GM23338 (cell line): ENCODE data around the gene TSC2. TPM values are rescaled to one million over a fixed set of nuclear protein-coding genes. Genes with fewer than 3 reads are reported as not detected.

Experiments used
- ATAC-seq: fragments of 200-7000 bp; cut with Tn5 transposase; 3 replicates; pipeline ENCODE4 v1.9.1; 2020
- DNase-seq: peaks from one replicate; pipeline ENCODE4 v3.0.0-alpha.2; 2015; ENCODE audit warnings: low spot score
- H2AFZ ChIP-seq: fragments of 200-600 bp; sonication (generic); 2 replicates; pipeline ENCODE4 v1.8.0; 2016; ENCODE audit warnings: antibody characterized with exemption, mild to moderate bottlenecking, moderate library complexity
- H3F3A ChIP-seq: fragments of 200-600 bp; sonication (generic); replicated peaks from 2 replicates; pipeline ENCODE4 v1.8.0; 2017; ENCODE audit warnings: antibody characterized with exemption, mixed run types, low read depth
- H3K27ac ChIP-seq: fragments of 200-600 bp; sonication (generic); 2 replicates; pipeline ENCODE4 v1.6.1; 2016; ENCODE audit warnings: low read depth
- H3K27me3 ChIP-seq: fragments of 200-600 bp; sonication (generic); 2 replicates; pipeline ENCODE4 v1.8.0; 2016; ENCODE audit warnings: mild to moderate bottlenecking, mixed run types, moderate library complexity; ENCODE audit not compliant: insufficient read depth
- H3K36me3 ChIP-seq: fragments of 200-600 bp; sonication (generic); 2 replicates; pipeline ENCODE4 v1.8.0; 2016; ENCODE audit warnings: mild to moderate bottlenecking; ENCODE audit not compliant: insufficient read depth
- H3K4me1 ChIP-seq: fragments of 200-600 bp; sonication (generic); 2 replicates; pipeline ENCODE4 v1.8.0; 2016; ENCODE audit warnings: mild to moderate bottlenecking, moderate library complexity; ENCODE audit not compliant: insufficient read depth
- H3K4me2 ChIP-seq: fragments of 200-600 bp; sonication (generic); 2 replicates; pipeline ENCODE4 v1.7.1; 2017; ENCODE audit warnings: mixed run types
- H3K4me3 ChIP-seq: fragments of 200-600 bp; sonication (generic); 2 replicates; pipeline ENCODE4 v1.6.1; 2016; ENCODE audit warnings: mixed run types
- H3K79me2 ChIP-seq: fragments of 200-600 bp; sonication (generic); replicated peaks from 2 replicates; pipeline ENCODE4 v1.8.0; 2017; ENCODE audit warnings: mild to moderate bottlenecking; ENCODE audit not compliant: insufficient read depth
- H3K9me2 ChIP-seq: fragments of 200-600 bp; sonication (generic); 2 replicates; pipeline ENCODE4 v1.8.0; 2017; ENCODE audit not compliant: insufficient read depth
- H4K20me1 ChIP-seq: fragments of 200-600 bp; sonication (generic); replicated peaks from 2 replicates; pipeline ENCODE4 v1.8.0; 2017; ENCODE audit warnings: mild to moderate bottlenecking; ENCODE audit not compliant: insufficient read depth
- H3K27ac Mint-ChIP-seq: 2 replicates; pipeline ENCODE4 v1.8.0; 2020; ENCODE audit warnings: inconsistent platforms, mild to moderate bottlenecking, moderate library complexity, mixed read lengths
- H3K27me3 Mint-ChIP-seq: 3 replicates; pipeline ENCODE4 v1.8.0; 2022; ENCODE audit warnings: low read depth, mild to moderate bottlenecking, moderate library complexity, mixed read lengths, inconsistent platforms; ENCODE audit not compliant: insufficient read depth, poor library complexity
- H3K36me3 Mint-ChIP-seq: 3 replicates; pipeline ENCODE4 v1.8.0; 2021; ENCODE audit warnings: low read depth, mild to moderate bottlenecking, inconsistent platforms, moderate library complexity, mixed read lengths
- H3K4me1 Mint-ChIP-seq: 3 replicates; pipeline ENCODE4 v1.8.0; 2020; ENCODE audit warnings: mild to moderate bottlenecking, inconsistent platforms, mixed read lengths
- H3K4me3 Mint-ChIP-seq: 3 replicates; pipeline ENCODE4 v1.8.0; 2021; ENCODE audit warnings: moderate library complexity, mild to moderate bottlenecking, inconsistent platforms, mixed read lengths
- H3K9me3 Mint-ChIP-seq: 3 replicates; pipeline ENCODE4 v1.8.0; 2020; ENCODE audit warnings: moderate library complexity, mild to moderate bottlenecking, inconsistent platforms, mixed read lengths
- CREB1 ChIP-seq: fragments of 250-450 bp; sonication (Bioruptor Pico); IDR thresholded peaks from 2 replicates; pipeline ENCODE4 v1.5.0; 2020; ENCODE audit warnings: low read depth, mild to moderate bottlenecking, moderate library complexity
- ETS1 ChIP-seq: IDR thresholded peaks from 2 replicates; pipeline ENCODE4 v1.6.1; 2016; ENCODE audit warnings: antibody characterized with exemption
- EZH2 ChIP-seq: fragments of 200-600 bp; sonication (generic); IDR thresholded peaks from one replicate; pipeline ENCODE4 v1.8.0; 2017; ENCODE audit warnings: antibody characterized with exemption, mild to moderate bottlenecking, low read depth; ENCODE audit not compliant: unreplicated experiment
- EZH2phosphoT487 ChIP-seq: fragments of 200-600 bp; sonication (generic); IDR thresholded peaks from one replicate; pipeline ENCODE4 v1.8.1; 2018; ENCODE audit warnings: antibody characterized with exemption; ENCODE audit not compliant: unreplicated experiment
- JUNB ChIP-seq: IDR thresholded peaks from one replicate; pipeline ENCODE4 v1.6.1; 2016; ENCODE audit warnings: antibody characterized with exemption; ENCODE audit not compliant: unreplicated experiment
- NANOG ChIP-seq: IDR thresholded peaks from 2 replicates; pipeline ENCODE4 v1.6.1; 2016; ENCODE audit warnings: antibody characterized with exemption, borderline replicate concordance
- POLR2AphosphoS5 ChIP-seq: IDR thresholded peaks from 2 replicates; pipeline ENCODE4 v1.6.1; 2016; ENCODE audit warnings: antibody characterized with exemption, low read depth
- REST ChIP-seq: IDR thresholded peaks from one replicate; pipeline ENCODE4 v1.6.1; 2018; ENCODE audit warnings: antibody characterized with exemption; ENCODE audit not compliant: unreplicated experiment
- STAT1 ChIP-seq: IDR thresholded peaks from one replicate; pipeline ENCODE4 v1.6.1; 2016; ENCODE audit warnings: antibody characterized with exemption; ENCODE audit not compliant: unreplicated experiment
- ZNF114 ChIP-seq: fragments of 250-450 bp; sonication (Bioruptor Pico); IDR thresholded peaks from 2 replicates; pipeline ENCODE4 v1.5.0; 2020; ENCODE audit warnings: mild to moderate bottlenecking, moderate library complexity
- ZNF331 ChIP-seq: fragments of 250-450 bp; sonication (Bioruptor Pico); IDR thresholded peaks from 2 replicates; pipeline ENCODE4 v1.5.0; 2020; ENCODE audit warnings: low read depth, mild to moderate bottlenecking, moderate library complexity
- ZNF462 ChIP-seq: fragments of 250-450 bp; sonication (Bioruptor Pico); IDR thresholded peaks from 2 replicates; pipeline ENCODE4 v1.5.0; 2020; ENCODE audit warnings: mild to moderate bottlenecking, moderate library complexity
- polyA plus RNA-seq: library from polyadenylated mRNA; unstranded; fragments of >200 nt; fragmentation: Nextera tagmentation; extraction: Ambion mirVana; gene quantifications from 2 replicates; pipeline ENCODE4 v1.2.1, GENCODE V29; 2016
- total RNA-seq: library from RNA; depleted of rRNA; stranded (reverse); fragments of >200 nt; shearing (Covaris generic); gene quantifications from 2 replicates; pipeline ENCODE4 v1.2.3, GENCODE V29; 2014
- TF ChIP-seq, protein P1 (sequence below), 2 experiments: fragments of 200-600 bp in 1 of 2; sonication (generic) in 1 of 2; conservative IDR thresholded peaks; 2 replicates each; pipeline versions ENCODE4 v1.5.1 to v1.6.1; 2016 to 2017; ENCODE audit warnings: antibody characterized with exemption in 2 of 2, low read depth in 2 of 2, mild to moderate bottlenecking in 2 of 2, moderate library complexity in 1 of 2

Gene TSC2
- total and polyA plus RNA-seq, 2 experiments from 2014 or later = 40.5 to 93.0 TPM

DNA sequence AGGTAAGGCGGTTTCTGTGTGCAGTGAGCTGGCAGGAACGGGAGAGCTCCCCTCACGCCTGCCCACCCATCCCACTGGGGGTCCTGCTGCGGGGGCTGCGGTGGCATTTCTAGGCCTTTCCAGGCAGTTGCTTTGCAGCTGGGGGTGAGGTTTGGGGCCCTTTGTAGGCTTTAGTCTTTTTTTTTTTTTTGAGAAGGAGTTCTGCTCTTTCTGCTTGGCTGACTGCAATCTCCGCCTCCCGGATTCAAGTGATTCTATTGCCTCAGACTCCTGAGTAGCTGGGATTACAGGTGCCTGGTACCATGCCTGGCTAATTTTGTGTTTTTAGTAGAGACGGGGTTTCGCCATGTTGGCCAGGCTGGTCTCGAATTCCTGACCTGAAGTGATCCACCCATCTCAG is 11.1 kb downstream of the TSC2 start:
- Mint-ChIP-seq H3K27me3 (peaks cover 11% of the 10 kb centered on the region), H3K9me3 (no peaks in the 10 kb centered on the region)
- TF ChIP-seq ZNF114 (CRISPR knock-in tag) = no peak
- TF ChIP-seq CREB1 (CRISPR knock-in tag) = no peak
- TF ChIP-seq ZNF331 (CRISPR knock-in tag) = no peak
- TF ChIP-seq ZNF462 (CRISPR knock-in tag) = no peak
- no peak for TF ChIP-seq REST
- no peak for TF ChIP-seq EZH2phosphoT487
- no peak for TF ChIP-seq POLR2AphosphoS5
- TF ChIP-seq STAT1 = no peak
- no peak for TF ChIP-seq JUNB
- TF ChIP-seq, protein P1, sequence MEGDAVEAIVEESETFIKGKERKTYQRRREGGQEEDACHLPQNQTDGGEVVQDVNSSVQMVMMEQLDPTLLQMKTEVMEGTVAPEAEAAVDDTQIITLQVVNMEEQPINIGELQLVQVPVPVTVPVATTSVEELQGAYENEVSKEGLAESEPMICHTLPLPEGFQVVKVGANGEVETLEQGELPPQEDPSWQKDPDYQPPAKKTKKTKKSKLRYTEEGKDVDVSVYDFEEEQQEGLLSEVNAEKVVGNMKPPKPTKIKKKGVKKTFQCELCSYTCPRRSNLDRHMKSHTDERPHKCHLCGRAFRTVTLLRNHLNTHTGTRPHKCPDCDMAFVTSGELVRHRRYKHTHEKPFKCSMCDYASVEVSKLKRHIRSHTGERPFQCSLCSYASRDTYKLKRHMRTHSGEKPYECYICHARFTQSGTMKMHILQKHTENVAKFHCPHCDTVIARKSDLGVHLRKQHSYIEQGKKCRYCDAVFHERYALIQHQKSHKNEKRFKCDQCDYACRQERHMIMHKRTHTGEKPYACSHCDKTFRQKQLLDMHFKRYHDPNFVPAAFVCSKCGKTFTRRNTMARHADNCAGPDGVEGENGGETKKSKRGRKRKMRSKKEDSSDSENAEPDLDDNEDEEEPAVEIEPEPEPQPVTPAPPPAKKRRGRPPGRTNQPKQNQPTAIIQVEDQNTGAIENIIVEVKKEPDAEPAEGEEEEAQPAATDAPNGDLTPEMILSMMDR (conservative IDR thresholded peaks at IDR 0.05; ENCODE audit: low read depth in 2 of 2) = no peak
- no peak for TF ChIP-seq EZH2
- no peak for TF ChIP-seq ETS1
- no peak for TF ChIP-seq NANOG

More for the DNA sequence above, 11.1 kb downstream of the TSC2 start:
- Histone ChIP-seq H3K27ac (peak overlapping the region; percentile 19; the same call in 1 of the 2 replicates), H3K79me2 (no peaks in the 10 kb centered on the region), H3K9me2 (no peaks in the 10 kb centered on the region), H3K27me3 (no peaks in the 10 kb centered on the region), H3F3A (no peaks in the 10 kb centered on the region), H3K4me1 (no peaks in the 10 kb centered on the region), H3K4me3 (no peak overlapping the region), H4K20me1 (no peaks in the 10 kb centered on the region; the same call in 1 of the 2 replicates), H2AFZ (no peak overlapping the region), H3K36me3 (no peaks in the 10 kb centered on the region; the same call in 1 of the 2 replicates), H3K4me2 (no peak overlapping the region)
- H3K27ac Mint-ChIP-seq = no peak overlapping the region
- DNase-seq (no peak), ATAC-seq (no peak)
- H3K4me3 Mint-ChIP-seq = no peak overlapping the region
- no peaks in the 10 kb centered on the region for H3K4me1 Mint-ChIP-seq
- H3K36me3 Mint-ChIP-seq = peaks cover 12% of the 10 kb centered on the region; the same call in 2 of the 3 replicates
